ENCODE data around the gene TIAM1.

Gene TIAM1

DNA sequence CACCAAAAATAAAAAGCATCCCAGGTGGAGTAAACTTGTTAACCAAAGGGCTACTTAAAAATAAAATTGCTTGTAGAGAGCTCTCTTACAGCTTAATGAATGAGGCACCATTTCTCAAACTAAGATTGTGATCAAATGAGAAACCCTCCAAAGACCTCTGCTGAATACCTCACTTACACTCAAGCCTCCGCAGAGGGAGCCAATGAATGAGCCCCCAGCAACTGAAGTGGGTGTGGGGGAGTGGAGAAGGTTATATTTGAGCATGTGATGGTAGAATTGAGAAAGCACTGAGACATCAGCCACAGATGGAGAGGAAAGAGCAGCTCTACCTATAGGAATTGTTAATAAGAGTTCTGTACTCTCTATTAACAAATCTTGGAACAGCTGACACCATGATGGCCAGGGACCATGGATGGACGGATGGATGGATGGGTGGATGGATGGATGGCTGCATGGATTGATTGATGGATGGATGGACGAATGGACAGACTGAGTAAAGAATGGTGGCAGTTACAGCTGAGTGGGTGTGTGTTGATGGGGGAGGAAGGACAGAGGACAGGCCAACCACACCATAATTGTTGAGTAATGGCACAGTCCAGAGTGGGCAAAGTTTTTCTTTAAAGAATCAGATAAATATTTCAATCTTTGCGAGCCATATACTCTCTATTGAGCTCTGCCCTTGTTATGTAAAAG is 20.3 kb upstream of the TIAM1 start:
- Histone ChIP-seq H3K27me3 (ENCODE audit: control insufficient read depth, insufficient read depth, low read length) (no peaks in the 10 kb centered on the region), H3K4me2 (ENCODE audit: low read length) (no peak overlapping the region), H3K9ac (no peak overlapping the region), H3K4me3 (ENCODE audit: low read depth, low read length) (no peak overlapping the region), H3K9me3 (ENCODE audit: control insufficient read depth, low read length) (no peaks in the 10 kb centered on the region), H3K27ac (no peak overlapping the region), H3K36me3 (ENCODE audit: control insufficient read depth, insufficient read depth, low read length) (no peaks in the 10 kb centered on the region), H3K4me1 (no peaks in the 10 kb centered on the region), H3K79me2 (no peaks in the 10 kb centered on the region), H2AFZ (no peak overlapping the region)
- TF ChIP-seq, protein P1, sequence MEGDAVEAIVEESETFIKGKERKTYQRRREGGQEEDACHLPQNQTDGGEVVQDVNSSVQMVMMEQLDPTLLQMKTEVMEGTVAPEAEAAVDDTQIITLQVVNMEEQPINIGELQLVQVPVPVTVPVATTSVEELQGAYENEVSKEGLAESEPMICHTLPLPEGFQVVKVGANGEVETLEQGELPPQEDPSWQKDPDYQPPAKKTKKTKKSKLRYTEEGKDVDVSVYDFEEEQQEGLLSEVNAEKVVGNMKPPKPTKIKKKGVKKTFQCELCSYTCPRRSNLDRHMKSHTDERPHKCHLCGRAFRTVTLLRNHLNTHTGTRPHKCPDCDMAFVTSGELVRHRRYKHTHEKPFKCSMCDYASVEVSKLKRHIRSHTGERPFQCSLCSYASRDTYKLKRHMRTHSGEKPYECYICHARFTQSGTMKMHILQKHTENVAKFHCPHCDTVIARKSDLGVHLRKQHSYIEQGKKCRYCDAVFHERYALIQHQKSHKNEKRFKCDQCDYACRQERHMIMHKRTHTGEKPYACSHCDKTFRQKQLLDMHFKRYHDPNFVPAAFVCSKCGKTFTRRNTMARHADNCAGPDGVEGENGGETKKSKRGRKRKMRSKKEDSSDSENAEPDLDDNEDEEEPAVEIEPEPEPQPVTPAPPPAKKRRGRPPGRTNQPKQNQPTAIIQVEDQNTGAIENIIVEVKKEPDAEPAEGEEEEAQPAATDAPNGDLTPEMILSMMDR (IDR thresholded peaks at IDR 0.05), result no peak

DNA sequence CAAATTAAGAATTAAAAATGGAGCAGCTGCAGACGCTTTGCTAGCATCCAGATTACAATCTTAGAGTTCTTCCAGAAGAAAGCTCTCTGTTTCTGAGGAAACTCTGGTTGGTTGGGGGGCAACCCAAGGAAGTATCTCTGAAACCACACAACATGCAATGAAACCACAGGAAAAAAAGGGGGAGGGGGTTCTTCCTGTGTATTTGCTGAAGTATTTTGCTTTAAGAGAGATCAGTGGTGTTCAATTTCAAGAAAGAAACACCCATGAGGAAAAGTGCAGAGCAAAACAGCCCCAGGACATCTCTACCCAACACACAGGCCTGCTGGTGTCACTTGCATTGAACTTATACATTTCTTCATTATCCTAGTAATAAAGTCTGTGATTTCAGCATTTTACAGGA is 19.7 kb upstream of the TIAM1 start:
- no peaks in the 10 kb centered on the region for H3K79me2 ChIP-seq
- no peak overlapping the region for H2AFZ ChIP-seq
- H3K9ac ChIP-seq, result no peak overlapping the region
- no peak overlapping the region for H3K4me2 ChIP-seq (ENCODE audit: low read length)
- no peaks in the 10 kb centered on the region for H3K4me1 ChIP-seq
- no peaks in the 10 kb centered on the region for H3K27me3 ChIP-seq (ENCODE audit: control insufficient read depth, insufficient read depth, low read length)
- no peak overlapping the region for H3K27ac ChIP-seq
- no peak overlapping the region for H3K4me3 ChIP-seq (ENCODE audit: low read depth, low read length)
- TF ChIP-seq, protein P1 (IDR thresholded peaks at IDR 0.05), result no peak
- no peaks in the 10 kb centered on the region for H3K9me3 ChIP-seq (ENCODE audit: control insufficient read depth, low read length)
- no peaks in the 10 kb centered on the region for H3K36me3 ChIP-seq (ENCODE audit: control insufficient read depth, insufficient read depth, low read length)

GRCh38 chr21:31360717-31361116 is 16.7 kb upstream of the TIAM1 start:
- H3K4me3 ChIP-seq (ENCODE audit: low read depth, low read length), result no peak overlapping the region
- H2AFZ ChIP-seq, result no peak overlapping the region
- TF ChIP-seq, protein P1 (IDR thresholded peaks at IDR 0.05), result no peak
- H3K36me3 ChIP-seq (ENCODE audit: control insufficient read depth, insufficient read depth, low read length), result no peaks in the 10 kb centered on the region
- no peak overlapping the region for H3K27ac ChIP-seq
- H3K4me2 ChIP-seq (ENCODE audit: low read length), result no peak overlapping the region
- H3K4me1 ChIP-seq, result no peaks in the 10 kb centered on the region
- H3K79me2 ChIP-seq, result no peaks in the 10 kb centered on the region
- no peak overlapping the region for H3K9ac ChIP-seq
- no peaks in the 10 kb centered on the region for H3K27me3 ChIP-seq (ENCODE audit: control insufficient read depth, insufficient read depth, low read length)
- no peaks in the 10 kb centered on the region for H3K9me3 ChIP-seq (ENCODE audit: control insufficient read depth, low read length)

- H3K27ac ChIP-seq, result no peak overlapping the region
- no peak overlapping the region for H3K4me2 ChIP-seq (ENCODE audit: low read length)
- H3K9ac ChIP-seq, result no peak overlapping the region
- H3K4me3 ChIP-seq (ENCODE audit: low read depth, low read length), result no peak overlapping the region
- TF ChIP-seq, protein P1 (IDR thresholded peaks at IDR 0.05), result no peak
- H3K9me3 ChIP-seq (ENCODE audit: control insufficient read depth, low read length), result no peaks in the 10 kb centered on the region
- no peaks in the 10 kb centered on the region for H3K4me1 ChIP-seq
- H3K79me2 ChIP-seq, result no peaks in the 10 kb centered on the region
- no peaks in the 10 kb centered on the region for H3K36me3 ChIP-seq (ENCODE audit: control insufficient read depth, insufficient read depth, low read length)
- no peaks in the 10 kb centered on the region for H3K27me3 ChIP-seq (ENCODE audit: control insufficient read depth, insufficient read depth, low read length)
- H2AFZ ChIP-seq, result no peak overlapping the region
Measured at GRCh38 chr21:31358158-31358557, 14.1 kb upstream of the TIAM1 start.

DNA sequence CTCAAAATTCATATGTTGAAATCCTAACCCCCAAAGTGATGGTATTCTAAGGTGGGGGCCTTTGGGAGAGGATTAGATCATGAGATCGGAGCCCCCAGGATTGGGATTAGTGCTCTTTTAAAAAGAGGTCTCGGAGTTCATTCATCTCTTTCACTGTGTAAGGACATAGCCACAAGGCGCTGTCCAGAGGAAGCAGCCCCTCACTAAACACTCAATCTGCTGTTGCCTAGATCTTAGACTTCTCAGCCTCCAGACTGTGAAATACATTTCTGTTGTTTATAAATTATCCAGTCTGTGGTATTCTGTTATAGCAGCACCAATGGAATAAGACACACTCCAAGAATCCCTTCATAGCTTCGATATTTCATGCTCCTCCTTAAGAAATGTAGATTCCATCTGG is 12.4 kb upstream of the TIAM1 start:
- Histone ChIP-seq H3K36me3 (ENCODE audit: control insufficient read depth, insufficient read depth, low read length) (no peaks in the 10 kb centered on the region), H3K9me3 (ENCODE audit: control insufficient read depth, low read length) (no peaks in the 10 kb centered on the region), H3K79me2 (no peaks in the 10 kb centered on the region), H3K4me2 (ENCODE audit: low read length) (no peak overlapping the region), H3K27me3 (ENCODE audit: control insufficient read depth, insufficient read depth, low read length) (no peaks in the 10 kb centered on the region), H2AFZ (no peak overlapping the region), H3K9ac (no peak overlapping the region), H3K4me3 (ENCODE audit: low read depth, low read length) (no peak overlapping the region), H3K27ac (no peak overlapping the region), H3K4me1 (no peaks in the 10 kb centered on the region)
- TF ChIP-seq, protein P1 (IDR thresholded peaks at IDR 0.05), result no peak
